NCI-H1436 treated with DMSO at 0.1 percent for 48 hours (cell line): Measurements from ENCODE around the gene APOO.
"Not testable (repeated sequence)": the region's sequence is repeated elsewhere in the genome, so short reads cannot be mapped to it uniquely, and the experiment has no call there.

Experiments
- DNase-seq: peaks from one replicate; lab custom pipeline; 2025; lab: John Stamatoyannopoulos, UW

The APOO gene

GRCh38 chrX:23859238-23859637, 48.5 kb downstream of the APOO start:
- not testable (repeated sequence) for DNase-seq

- DNase-seq: no peak
Measured at GRCh38 chrX:23857935-23858334, 49.8 kb downstream of the APOO start.

- no peak for DNase-seq
Measured at GRCh38 chrX:23857363-23857762, 50.4 kb downstream of the APOO start.

GRCh38 chrX:23855569-23855968, 52.2 kb downstream of the APOO start:
- DNase-seq: no peak

GRCh38 chrX:23854945-23855344, 52.8 kb downstream of the APOO start:
- no peak for DNase-seq

GRCh38 chrX:23854122-23854521, 53.6 kb downstream of the APOO start:
- DNase-seq: no peak

GRCh38 chrX:23851544-23851943, 56.2 kb downstream of the APOO start:
- DNase-seq: no peak

- no peak for DNase-seq
Measured at GRCh38 chrX:23849241-23849640, 58.5 kb downstream of the APOO start.

- DNase-seq: no peak
Measured at GRCh38 chrX:23845351-23845817, 62.4 kb downstream of the APOO start.

- no peak for DNase-seq
Measured at GRCh38 chrX:23844502-23845138, 63.1 kb downstream of the APOO start.

GRCh38 chrX:23841847-23842522, 65.8 kb downstream of the APOO start:
- DNase-seq: no peak

- no peak for DNase-seq
Measured at GRCh38 chrX:23840674-23841073, 67.1 kb downstream of the APOO start.

- DNase-seq: no peak
Measured at GRCh38 chrX:23838953-23839352, 68.8 kb downstream of the APOO start.

GRCh38 chrX:23832721-23833120, 75.0 kb downstream of the APOO start:
- DNase-seq: no peak

- no peak for DNase-seq
Measured at GRCh38 chrX:23828881-23829280, 78.9 kb downstream of the APOO start.

- DNase-seq: no peak
Measured at GRCh38 chrX:23826653-23827052, 81.1 kb downstream of the APOO start.

GRCh38 chrX:23826216-23826615, 81.5 kb downstream of the APOO start:
- no peak for DNase-seq

GRCh38 chrX:23825675-23826074, 82.1 kb downstream of the APOO start:
- no peak for DNase-seq

GRCh38 chrX:23822841-23823240, 84.9 kb downstream of the APOO start:
- DNase-seq: no peak

- DNase-seq: no peak
Measured at GRCh38 chrX:23822397-23822796, 85.3 kb downstream of the APOO start.

GRCh38 chrX:23821847-23822246, 85.9 kb downstream of the APOO start:
- DNase-seq: no peak

GRCh38 chrX:23820235-23820782, 87.4 kb downstream of the APOO start:
- no peak for DNase-seq

- no peak for DNase-seq
Measured at GRCh38 chrX:23819385-23820234, 88.1 kb downstream of the APOO start.
